Activated naive CD4-positive, alpha-beta T cell treated with anti-CD3 and anti-CD28 coated beads, Interleukin-2, amount 50 U/mL, for 72 hours (primary cell): Measurements from ENCODE around the gene KCNK16. TPM values are rescaled to one million over a fixed set of nuclear protein-coding genes. Genes with fewer than 3 reads are reported as not detected.

Experiments
- ATAC-seq, 2 donors: fragments of 150-1000 bp; cut with Tn5 transposase; 2 replicates each; pipeline ENCODE4 v1.10.0; 2021; ENCODE audit warnings: mild to moderate bottlenecking in 2 of 2, moderate library complexity in 2 of 2
- DNase-seq, 2 donors: peaks; one replicate each; pipeline ENCODE4 v3.0.0; 2021 to 2022; ENCODE audit warnings: low spot score in 2 of 2
- H3K27ac Mint-ChIP-seq, 2 donors: one replicate each; pipeline ENCODE4 v1.8.0; 2022; ENCODE audit warnings: mild to moderate bottlenecking in 2 of 2, mixed read lengths in 2 of 2
- H3K36me3 Mint-ChIP-seq, 2 donors: one replicate each; pipeline ENCODE4 v1.8.0; 2022; ENCODE audit warnings: mixed read lengths in 2 of 2
- H3K9me3 Mint-ChIP-seq, 2 donors: one replicate each; pipeline ENCODE4 v1.8.0; 2022; ENCODE audit warnings: mixed read lengths in 2 of 2
- total RNA-seq, 2 donors: library from RNA; stranded (reverse); gene quantifications; one replicate each; pipeline ENCODE4 v1.2.3, GENCODE V29; 2022

KCNK16 gene
- total RNA-seq, 2 donors from 2014 or later: not detected

DNA sequence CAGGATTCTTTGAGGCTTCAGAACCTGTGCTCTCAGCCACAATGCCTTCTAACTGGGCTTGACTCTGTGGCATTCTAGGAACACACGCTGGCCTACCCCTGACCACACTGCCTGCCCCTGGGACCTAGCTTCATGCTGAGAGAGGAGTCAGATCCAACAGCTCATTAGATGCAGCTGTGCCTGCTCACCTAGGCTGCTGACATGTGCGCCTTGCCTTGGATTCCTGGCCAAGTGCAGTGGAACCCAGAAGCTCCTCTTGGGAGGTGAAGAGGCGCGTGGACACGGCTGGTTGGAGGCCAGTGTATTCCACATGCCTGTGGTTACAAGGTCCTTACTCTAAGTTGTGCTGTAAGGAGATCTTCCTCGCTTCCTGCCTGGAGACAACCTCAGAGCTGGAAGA is 24.7 kb upstream of the KCNK16 start:
- Mint-ChIP-seq H3K27ac (no peak overlapping the region), H3K36me3 (no peaks in the 10 kb centered on the region), H3K9me3 (no peaks in the 10 kb centered on the region)
- DNase-seq: no peak
- no peak for ATAC-seq

DNA sequence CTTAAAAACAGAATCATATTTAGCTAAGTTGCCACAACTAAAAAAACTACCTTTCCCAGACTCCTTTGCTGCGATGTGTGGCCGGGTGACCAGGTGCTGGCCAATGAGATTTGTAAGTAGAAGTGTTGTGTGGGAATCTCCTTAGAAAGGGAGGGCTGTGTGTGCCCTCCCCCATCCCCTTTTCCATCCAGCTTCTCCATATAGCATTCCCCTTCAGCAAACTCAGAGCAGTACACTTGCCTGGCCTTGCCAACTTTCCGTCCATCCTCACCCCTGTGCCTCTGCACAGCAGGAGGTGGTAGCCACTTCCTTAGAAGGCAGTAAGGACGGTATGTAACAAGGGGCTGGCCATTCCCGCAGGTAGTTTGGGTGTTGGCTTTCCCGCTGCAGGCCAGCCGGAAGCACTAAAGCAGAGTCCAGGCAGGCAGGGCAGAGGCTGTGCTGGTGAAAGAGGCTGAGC is 22.3 kb upstream of the KCNK16 start:
- Mint-ChIP-seq H3K27ac (no peak overlapping the region), H3K36me3 (no peaks in the 10 kb centered on the region), H3K9me3 (no peaks in the 10 kb centered on the region)
- no peak for ATAC-seq
- DNase-seq: no peak

DNA sequence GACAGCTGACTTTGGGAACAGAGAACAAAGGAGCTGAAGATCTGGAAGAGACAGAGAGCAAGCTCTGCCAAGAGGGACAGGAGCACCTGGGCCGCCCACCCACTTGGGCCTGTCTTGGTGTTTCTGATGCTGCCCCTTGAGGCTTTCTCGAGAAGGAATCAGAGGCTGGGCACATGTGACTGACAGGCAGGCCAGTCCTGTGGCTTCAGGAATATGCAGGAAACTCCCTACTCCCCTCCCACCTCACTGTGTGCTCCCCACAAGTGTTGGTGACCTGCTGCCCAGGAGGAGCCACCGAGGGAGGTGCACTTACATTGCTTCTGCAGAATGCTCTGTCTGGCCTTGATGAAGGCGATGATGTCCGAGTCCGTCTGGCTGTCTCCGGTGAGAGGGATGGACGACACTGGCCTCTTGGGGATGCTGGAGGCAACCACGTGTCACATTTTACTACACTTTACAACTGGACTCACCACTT is 20.9 kb upstream of the KCNK16 start:
- ATAC-seq: no peak
- H3K27ac Mint-ChIP-seq: no peak overlapping the region
- H3K9me3 Mint-ChIP-seq: no peaks in the 10 kb centered on the region
- DNase-seq: no peak
- no peaks in the 10 kb centered on the region for H3K36me3 Mint-ChIP-seq

DNA sequence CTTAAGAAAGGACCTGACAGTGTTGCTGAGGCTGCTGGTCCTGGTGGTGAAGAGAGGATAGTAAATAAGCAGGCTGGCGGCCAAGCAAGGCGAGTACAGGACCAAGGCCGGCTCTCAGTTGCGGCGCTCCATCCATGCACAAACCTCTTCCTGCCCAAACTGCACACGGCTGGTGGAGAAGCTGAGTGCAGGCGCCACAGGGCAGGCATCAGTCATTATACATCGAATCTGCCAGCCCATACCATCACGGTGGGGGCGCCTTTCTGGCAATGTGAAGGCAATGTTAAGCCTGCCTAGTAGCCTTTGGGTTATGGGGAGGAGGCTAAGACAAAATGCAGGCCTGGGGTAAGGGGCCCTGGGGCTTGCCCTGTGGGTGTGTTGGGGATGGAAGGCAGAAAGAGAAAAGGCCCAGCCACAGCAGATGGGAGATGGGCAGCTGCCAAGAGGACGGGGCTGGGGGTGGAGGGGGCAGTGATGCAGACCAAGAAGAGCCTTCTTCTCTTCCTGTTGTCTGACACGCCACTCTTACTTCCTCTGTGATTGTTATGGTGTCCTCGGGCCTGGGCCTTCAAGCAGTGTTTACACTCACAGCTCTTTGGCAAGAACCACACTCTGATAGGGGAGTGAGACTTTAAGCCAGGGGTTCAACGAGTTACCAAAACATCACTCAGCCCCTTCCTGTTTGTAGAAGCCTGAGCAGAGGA is 20.3 kb upstream of the KCNK16 start:
- Mint-ChIP-seq H3K36me3 (no peaks in the 10 kb centered on the region), H3K9me3 (no peaks in the 10 kb centered on the region), H3K27ac (peak overlapping the region in 1 of 2 donors; percentile 44)
- DNase-seq (no peak), ATAC-seq (no peak)

DNA sequence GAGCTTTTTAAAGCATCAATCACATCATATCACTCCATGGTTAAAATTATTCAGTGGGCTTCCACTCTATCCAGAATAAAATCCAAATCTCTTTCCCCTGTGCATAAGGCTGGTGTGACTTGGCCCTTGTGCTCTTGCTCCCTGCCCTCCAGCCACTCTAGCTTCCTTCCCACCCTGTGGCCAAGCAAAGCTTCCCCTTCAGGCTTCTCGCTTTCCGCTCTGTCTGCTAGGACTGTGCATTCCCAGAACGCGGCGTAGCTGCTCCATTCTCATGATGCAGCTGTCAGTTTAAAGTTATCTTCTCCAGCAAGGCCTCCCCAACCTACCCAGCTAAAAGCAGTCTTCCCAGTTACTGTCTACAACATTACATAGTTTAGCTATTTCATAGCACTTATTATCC is 19.4 kb upstream of the KCNK16 start:
- Mint-ChIP-seq H3K36me3 (no peaks in the 10 kb centered on the region), H3K27ac (no peak overlapping the region), H3K9me3 (no peaks in the 10 kb centered on the region)
- DNase-seq (no peak), ATAC-seq (no peak)

DNA sequence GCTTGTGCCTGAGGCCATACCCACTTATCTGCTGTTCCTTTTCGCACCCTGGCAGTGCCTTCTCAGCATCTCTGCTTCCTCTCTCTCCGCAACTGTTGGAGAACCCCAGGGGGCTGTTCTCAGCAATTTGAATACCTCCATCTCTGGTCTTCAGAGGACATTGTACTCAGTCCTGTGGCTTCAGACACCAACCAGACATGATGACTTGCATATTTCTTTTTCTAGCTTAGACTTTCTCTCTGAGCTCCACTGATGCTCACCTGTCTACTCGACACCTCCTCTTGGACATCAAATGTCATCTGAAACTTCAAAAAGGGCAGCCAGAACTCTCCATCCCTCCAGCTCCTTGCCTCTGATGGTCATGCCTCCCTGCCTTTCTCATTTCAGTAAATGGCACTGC is 18.9 kb upstream of the KCNK16 start:
- no peaks in the 10 kb centered on the region for H3K9me3 Mint-ChIP-seq
- H3K27ac Mint-ChIP-seq: no peak overlapping the region
- H3K36me3 Mint-ChIP-seq: no peaks in the 10 kb centered on the region
- no peak for DNase-seq
- no peak for ATAC-seq

DNA sequence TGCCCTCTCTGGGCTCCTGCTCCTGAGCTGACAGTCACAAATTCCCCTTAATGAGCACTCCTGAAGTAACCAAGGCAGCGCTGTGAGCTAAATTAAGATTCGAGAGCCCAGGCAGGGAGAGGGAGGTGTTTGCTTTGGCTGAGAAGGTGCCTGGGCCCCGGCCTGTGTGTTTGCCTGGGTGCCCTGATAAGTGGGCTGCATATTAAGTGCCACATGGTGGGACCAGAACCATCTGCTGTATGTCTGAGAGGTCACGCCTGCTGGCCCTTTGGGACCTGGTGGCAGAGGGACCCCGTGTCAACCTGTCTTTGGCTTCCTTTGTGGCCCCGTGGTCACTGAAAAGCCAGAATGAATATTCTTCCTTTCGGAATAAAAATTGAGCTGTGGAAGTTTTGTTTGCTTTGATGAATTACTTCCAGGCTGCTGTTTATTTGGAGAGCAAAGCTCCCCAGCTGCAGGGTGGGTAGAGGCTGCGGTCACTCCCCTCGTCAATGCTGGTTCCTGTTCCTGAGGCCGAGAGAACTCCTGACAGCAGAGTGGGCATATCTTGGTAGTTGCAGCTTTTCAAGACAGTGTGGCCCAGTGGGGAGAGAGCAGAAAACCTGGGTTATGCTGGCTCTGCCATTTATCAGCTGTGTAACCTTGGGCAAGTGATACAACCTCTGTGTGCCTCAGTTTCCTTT is 17.5 kb upstream of the KCNK16 start:
- no peak for DNase-seq
- Mint-ChIP-seq H3K27ac (peak overlapping the region in 1 of 2 donors; percentile 47), H3K36me3 (no peaks in the 10 kb centered on the region), H3K9me3 (no peaks in the 10 kb centered on the region)
- ATAC-seq: no peak

DNA sequence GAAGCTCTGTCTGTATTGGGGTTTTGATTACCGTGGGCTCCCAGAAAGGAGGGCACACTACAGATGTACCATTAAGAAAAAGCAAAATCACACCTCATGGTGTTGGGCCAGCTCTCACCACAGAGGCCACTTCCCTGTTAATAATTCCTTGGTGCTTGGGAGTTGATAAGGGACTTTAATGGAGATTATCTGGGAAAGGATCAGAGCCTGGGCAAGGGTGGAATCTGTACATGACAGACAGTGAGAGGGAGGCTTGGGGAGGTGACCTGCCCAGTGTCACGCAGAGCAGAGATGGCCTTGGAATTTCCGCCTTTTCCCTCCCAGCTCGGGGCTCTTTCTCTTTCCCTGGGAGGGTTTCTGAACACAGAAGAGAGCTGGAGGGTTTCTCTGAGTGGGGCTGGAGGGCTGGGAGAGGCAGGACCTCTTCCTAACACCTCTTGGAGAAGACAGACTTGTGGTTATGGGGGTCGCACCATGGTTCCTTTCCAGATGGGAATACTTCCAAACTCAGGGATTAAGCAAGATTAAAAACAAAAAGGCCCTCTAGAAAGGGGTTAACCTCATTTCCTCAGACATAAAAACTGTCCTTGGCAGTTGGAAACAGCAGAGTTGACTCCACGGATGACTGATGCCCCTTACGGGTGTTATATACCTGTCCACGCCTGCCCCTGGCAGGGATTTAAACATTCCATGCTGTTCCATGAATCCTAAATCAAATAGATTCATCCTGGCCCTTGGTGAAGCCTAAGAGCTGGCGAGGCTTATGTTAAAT is 16.8 kb upstream of the KCNK16 start:
- no peak overlapping the region for H3K27ac Mint-ChIP-seq
- H3K9me3 Mint-ChIP-seq: no peaks in the 10 kb centered on the region
- ATAC-seq (no peak), DNase-seq (no peak)
- no peaks in the 10 kb centered on the region for H3K36me3 Mint-ChIP-seq

DNA sequence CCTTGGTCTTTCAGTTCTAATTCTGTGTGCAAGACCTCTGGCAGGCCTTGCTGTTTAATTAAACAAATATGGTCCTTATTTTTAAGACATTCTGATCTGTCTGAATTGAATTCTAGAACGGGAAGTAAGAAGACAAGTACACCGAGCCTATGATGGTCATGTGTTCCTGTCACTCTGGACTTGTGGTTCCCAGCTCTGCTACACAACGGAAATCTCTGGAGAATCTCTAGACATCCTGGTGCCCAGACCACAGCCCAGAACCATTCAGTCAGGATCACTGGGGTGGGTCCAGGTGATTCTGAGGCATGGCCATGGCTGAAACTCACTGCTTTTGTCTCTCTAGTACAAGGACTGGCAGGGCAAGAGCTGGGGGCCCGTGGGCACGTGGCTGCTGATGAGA is 15.9 kb upstream of the KCNK16 start:
- ATAC-seq: no peak
- Mint-ChIP-seq H3K27ac (no peak overlapping the region), H3K9me3 (no peaks in the 10 kb centered on the region), H3K36me3 (no peaks in the 10 kb centered on the region)
- no peak for DNase-seq

DNA sequence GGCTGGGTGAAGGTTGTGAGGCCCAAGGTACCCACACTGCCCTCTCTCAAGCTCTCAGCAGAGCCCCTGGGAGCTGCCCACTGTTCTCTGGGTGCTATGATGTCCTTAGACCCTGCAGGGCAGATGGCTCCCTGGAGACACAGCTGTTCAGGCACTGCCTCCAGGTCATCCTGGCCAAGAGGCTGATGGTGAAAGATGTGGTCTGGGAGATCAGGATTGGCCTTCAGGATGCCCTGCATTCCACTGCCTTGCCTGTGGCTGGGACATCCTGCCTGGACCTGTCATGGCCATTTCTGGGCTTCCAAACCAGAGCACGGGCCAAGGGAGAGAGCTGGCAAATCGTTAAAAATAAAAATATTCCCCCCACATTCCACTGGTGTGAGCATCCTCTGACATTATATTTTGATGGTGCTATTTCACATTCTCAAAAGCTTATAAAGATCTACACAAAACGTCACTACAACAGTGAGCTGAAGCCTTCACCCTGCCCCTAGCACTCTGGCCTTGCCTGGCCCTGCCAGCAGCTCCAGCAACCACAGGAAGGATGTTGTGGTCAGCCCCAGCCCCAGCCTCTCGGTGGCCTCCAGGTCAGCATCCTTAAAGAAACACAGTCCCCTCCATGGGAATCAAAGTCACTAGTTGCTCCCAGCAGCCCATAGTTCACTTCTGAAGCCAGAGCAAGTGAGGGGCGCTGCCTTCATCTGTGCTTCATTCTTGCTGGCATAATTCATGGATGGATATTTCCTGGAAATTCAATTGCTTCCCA is 13.5 kb upstream of the KCNK16 start:
- Mint-ChIP-seq H3K27ac (no peak overlapping the region), H3K36me3 (no peaks in the 10 kb centered on the region), H3K9me3 (no peaks in the 10 kb centered on the region)
- DNase-seq (no peak), ATAC-seq (peak in 1 of 2 donors; percentile 66)

DNA sequence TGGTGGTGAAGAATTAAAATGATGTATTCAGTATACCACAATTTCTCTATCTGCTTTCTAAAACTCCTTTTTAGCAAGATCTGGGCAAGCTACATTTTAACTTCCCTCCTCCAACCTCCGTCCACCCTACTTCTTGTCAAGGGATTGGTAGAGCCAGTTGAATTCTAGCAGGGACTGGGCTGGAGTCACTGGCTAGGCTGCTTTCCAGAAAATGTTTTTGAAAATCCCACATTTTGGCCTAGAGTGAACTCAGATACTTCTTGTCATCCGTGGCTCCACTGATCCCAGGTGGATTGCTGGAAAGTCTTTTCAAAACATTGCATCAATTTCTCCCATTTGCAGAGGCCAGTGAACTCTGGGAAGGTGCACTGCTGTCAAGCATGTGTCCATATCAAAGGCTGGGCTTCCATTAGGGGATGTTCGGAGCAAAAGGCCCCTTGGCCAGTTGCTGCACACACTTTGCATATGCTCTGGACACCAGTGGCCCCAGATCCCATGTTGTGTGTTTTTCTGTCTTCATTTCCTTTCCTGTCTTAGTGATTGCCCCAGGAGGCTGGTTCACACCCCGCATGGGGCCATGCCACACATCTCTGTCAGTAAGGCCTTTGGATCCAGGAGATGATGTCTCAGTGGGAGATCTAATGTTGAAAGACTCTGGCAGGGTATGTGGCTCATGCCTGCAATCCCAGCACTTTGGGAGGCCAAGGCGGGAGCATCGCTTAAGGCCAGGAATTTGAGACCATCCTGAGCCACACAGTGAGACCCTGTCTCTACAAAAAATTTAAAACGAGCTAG is 11.3 kb upstream of the KCNK16 start:
- no peaks in the 10 kb centered on the region for H3K9me3 Mint-ChIP-seq
- no peaks in the 10 kb centered on the region for H3K36me3 Mint-ChIP-seq
- no peak overlapping the region for H3K27ac Mint-ChIP-seq
- ATAC-seq: no peak
- no peak for DNase-seq

DNA sequence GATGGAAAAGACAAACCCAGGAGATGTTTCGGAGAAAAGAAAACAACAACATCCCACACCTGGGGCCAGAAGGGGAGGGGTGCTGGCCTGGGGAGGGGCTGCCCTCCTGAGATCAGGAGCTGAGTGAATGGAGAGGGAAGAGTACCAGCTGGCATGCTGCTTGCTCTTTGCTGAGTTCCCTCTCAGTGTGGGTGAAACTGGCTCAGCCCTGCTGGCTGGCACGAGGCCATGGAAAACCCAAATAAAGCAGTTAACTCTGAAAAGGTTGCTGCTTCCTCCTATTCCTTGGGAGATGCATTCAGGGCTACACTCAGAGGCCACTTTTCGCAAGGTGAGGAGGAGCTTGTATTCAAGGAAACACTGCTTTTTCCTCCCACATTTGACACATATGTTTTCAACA is 8.0 kb upstream of the KCNK16 start:
- Mint-ChIP-seq H3K9me3 (no peaks in the 10 kb centered on the region), H3K36me3 (no peaks in the 10 kb centered on the region), H3K27ac (peak overlapping the region in 1 of 2 donors; percentile 58)
- DNase-seq (no peak), ATAC-seq (no peak)

DNA sequence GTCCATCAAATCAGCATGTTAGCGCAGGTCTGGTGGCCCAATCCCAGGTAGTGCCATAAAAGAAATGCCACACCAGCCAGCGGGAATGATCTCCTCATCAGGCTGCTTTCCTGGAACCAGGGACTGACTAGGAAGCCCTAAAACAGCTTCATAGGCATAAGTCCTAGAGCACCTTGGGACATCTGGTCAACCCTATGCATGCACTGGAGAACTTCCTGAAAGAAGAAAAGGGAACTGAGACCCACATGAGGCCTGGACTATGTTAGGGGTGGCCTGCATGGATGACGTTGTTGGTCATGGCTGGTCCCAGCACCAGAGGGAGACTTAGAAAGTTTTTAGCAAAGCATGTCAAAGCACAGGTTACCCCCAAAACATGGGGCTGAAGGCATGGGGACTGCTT is 7.6 kb upstream of the KCNK16 start:
- DNase-seq: no peak
- H3K9me3 Mint-ChIP-seq: no peaks in the 10 kb centered on the region
- H3K36me3 Mint-ChIP-seq: no peaks in the 10 kb centered on the region
- no peak for ATAC-seq
- H3K27ac Mint-ChIP-seq: peak overlapping the region in 1 of 2 donors; percentile 58

DNA sequence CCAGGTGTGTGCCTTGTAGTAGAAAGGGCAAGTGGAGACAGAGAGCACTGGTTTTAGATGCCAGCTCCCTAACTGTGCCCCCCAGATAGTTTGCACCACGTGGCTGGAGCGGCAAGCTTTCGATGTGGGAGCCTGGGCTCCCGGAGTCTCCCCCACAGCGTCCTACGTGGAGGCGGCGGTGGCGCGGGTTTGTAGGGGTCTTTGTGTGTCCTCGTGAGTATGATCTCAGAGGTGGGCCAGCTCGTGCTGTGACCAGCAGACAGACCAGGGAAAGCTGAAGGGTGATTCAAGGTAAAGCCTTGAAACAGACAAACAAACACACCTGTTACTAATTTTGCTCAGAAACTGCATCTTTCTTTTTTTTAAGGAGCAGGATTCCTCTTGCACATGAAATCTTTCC is 5.6 kb upstream of the KCNK16 start:
- DNase-seq (no peak), ATAC-seq (no peak)
- no peaks in the 10 kb centered on the region for H3K9me3 Mint-ChIP-seq
- H3K27ac Mint-ChIP-seq: no peak overlapping the region
- no peaks in the 10 kb centered on the region for H3K36me3 Mint-ChIP-seq

DNA sequence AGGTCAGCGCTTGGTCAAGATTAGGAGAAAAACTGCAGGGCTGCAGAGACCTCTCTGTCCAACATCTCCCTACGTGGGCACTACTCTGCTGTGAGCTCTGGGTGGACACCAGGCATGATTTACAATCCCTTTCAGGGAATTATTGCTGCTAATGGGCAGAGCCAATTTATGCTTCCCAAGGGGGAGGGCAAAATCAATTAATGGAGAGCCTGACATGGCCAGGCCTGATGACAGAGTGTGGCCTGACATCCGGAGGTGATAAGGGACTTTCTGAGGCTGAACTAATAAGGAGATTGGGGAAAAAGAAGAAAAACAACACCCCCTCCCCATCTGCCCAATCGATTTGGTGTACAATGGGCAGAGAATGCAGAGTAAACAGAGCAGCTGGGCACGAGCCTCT is 5.0 kb upstream of the KCNK16 start:
- Mint-ChIP-seq H3K27ac (no peak overlapping the region), H3K36me3 (no peaks in the 10 kb centered on the region), H3K9me3 (no peaks in the 10 kb centered on the region)
- ATAC-seq: no peak
- DNase-seq: no peak

DNA sequence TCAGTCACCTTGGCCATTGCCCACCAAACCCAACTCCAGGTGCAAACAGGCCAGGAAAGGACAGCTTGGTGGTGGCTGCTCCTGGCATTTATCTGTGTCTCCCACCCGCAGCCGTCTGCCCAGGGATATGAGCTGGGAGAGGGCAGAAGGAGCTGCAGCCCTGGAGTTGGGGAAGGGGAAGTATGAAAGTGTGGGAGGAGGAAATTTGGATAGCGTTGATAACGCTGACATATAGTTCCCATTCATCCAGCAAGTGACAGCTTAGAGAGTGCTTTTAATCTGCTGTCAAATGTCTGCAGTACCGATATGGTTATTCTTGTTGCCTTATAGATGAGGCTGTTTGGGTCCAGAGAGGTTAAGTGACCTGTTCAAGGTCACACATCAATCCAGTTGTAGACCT is 741 bp downstream of the KCNK16 start:
- Mint-ChIP-seq H3K36me3 (no peaks in the 10 kb centered on the region), H3K27ac (no peak overlapping the region), H3K9me3 (no peaks in the 10 kb centered on the region)
- ATAC-seq (no peak), DNase-seq (no peak)
